Motor neuron (in vitro differentiated cells): ENCODE data around the gene CHRNA4. TPM values are rescaled to one million over a fixed set of nuclear protein-coding genes. Genes with fewer than 3 reads are reported as not detected.
"Not testable (repeated sequence)": the region's sequence is repeated elsewhere in the genome, so short reads cannot be mapped to it uniquely, and the experiment has no call there.

Experiments used
- ATAC-seq, 8 experiments: fragments of 200-7000 bp; cut with Tn5 transposase; replicated peaks in 6 of 8; 2 replicates each; pipeline ENCODE4 v1.8.0; 2021; ENCODE audit warnings: mild to moderate bottlenecking in 8 of 8, moderate library complexity in 8 of 8
- H3K27ac ChIP-seq, 2 donors: fragments of 250-450 bp; sonication (Bioruptor Pico); 2 replicates each; pipeline ENCODE4 v1.9.0; 2021; ENCODE audit warnings: antibody characterized with exemption in 2 of 2, mild to moderate bottlenecking in 2 of 2, moderate library complexity in 1 of 2
- H3K4me1 ChIP-seq, 2 donors: fragments of 250-450 bp; sonication (Bioruptor Pico); replicated peaks in 1 of 2; 2 replicates each; pipeline ENCODE4 v1.6.1; 2021; ENCODE audit warnings: antibody characterized with exemption in 2 of 2, mild to moderate bottlenecking in 2 of 2, moderate library complexity in 1 of 2
- H3K4me3 ChIP-seq, 5 donors: fragments of 250-450 bp; sonication (Bioruptor Pico); 2 replicates each; pipeline ENCODE4 v1.9.0; 2021; ENCODE audit warnings: antibody characterized with exemption in 5 of 5, mild to moderate bottlenecking in 5 of 5, moderate library complexity in 4 of 5
- WGBS, 10 experiments: fragments of 450-650 bp; shearing (Covaris generic); methylation state at CpG; one replicate each; pipeline ENCODE4 v1.0.0; 2022; 5-methylcytosine and 5-hydroxymethylcytosine counted together
- in situ Hi-C, 9 experiments: fragments of 400-800 bp; cut with MboI; loops; one replicate each; pipeline ENCODE4 v1.15.0; 2021; ENCODE audit warnings: low sequenced_read_pairs in 9 of 9, low pct_unique_long_range_greater_than_20kb in 2 of 9; ENCODE audit not compliant: unreplicated experiment in 9 of 9
- total RNA-seq, 8 experiments: library from RNA; unstranded; fragments of 300-600 nt; gene quantifications; 2 replicates each; pipeline versions ENCODE4 v1.2.3 to v1.2.4, GENCODE V29; 2022

Gene CHRNA4
- total RNA-seq, 8 experiments from 2014 or later: 0.54 to 29.1 (median 12.5) TPM

DNA sequence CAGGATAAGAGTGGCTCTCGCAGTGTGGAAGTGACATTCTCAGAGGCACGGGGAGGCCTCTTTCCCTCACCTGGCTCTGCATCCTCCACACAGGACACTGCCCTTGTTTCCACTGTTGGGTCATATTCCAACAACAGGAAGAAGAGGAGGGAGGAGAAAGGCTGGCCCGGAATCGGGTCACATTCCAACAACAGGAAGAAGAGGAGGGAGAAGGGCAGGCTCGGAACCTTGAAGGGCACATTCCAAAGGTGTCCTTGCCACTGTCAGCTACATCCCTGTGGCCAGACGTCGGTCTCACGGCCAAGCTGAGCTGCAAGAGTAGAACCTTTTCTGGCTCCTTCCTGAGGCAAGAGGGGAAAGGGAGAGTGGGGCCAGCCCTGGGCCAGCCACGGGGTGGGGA is 25.4 kb downstream of the CHRNA4 start:
- H3K27ac ChIP-seq: no peak overlapping the region
- WGBS, 10 experiments: 0 to 100% (median 4%) methylated on average over 1 to 2 of the region's 9 CpGs; no CpG with 5 or more reads in 6 of the 10 experiments
- in situ Hi-C loops: no loop called here
- ATAC-seq: no peak
- H3K4me3 ChIP-seq: no peak overlapping the region
- peaks cover 0 to 1% of the 10 kb centered on the region in 2 donors for H3K4me1 ChIP-seq

DNA sequence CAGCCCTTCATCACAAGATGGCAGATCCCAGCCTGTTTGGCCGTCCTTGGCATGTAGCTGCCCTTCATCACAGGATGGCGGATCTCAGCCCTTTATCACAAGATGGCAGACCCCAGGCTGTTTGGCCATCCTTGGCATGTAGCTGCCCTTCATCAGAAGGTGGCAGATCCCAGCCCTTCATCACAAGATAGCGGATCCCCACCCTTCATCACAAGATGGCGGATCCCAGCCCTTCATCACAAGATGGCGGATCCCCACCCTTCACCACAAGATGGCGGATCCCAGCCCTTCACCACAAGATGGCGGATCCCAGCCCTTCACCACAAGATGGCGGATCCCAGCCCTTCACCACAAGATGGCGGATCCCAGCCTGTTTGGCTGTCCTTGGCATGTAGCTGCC is 26.1 kb downstream of the CHRNA4 start:
- ATAC-seq, in situ Hi-C loops, H3K4me3 ChIP-seq, H3K27ac ChIP-seq, H3K4me1 ChIP-seq: not testable (repeated sequence)
- WGBS, 10 experiments: 12 to 80% methylated on average over 1 to 3 of the region's 9 CpGs; no CpG with 5 or more reads in 8 of the 10 experiments

DNA sequence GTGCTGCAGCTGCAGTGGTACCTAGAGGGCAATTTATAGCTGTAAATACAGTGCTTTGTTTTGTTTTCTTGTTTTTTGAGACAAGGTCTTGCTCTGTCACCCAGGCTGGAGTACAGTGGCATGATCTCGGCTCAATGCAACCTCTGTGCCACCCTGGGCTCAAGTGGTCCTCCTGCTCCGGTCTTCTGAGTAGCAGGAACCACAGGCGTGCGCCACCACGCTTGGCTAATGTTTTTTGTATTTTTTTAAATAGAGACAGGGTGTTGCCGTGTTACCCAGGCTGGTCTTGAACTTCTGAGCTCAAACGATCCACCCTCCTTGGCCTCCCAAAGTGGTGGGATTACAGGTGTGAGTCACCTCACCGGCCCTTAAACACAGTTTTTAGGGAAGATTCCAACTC is 26.8 kb downstream of the CHRNA4 start:
- in situ Hi-C loops: no loop called here
- 25 to 100% (median 60%) methylated on average over 1 to 4 of the region's 8 CpGs; no CpG with 5 or more reads in 5 of the 10 experiments for WGBS, 10 experiments
- no peak overlapping the region for H3K4me3 ChIP-seq
- H3K4me1 ChIP-seq: peaks cover 0 to 3% of the 10 kb centered on the region in 2 donors
- ATAC-seq: no peak
- H3K27ac ChIP-seq: no peak overlapping the region

DNA sequence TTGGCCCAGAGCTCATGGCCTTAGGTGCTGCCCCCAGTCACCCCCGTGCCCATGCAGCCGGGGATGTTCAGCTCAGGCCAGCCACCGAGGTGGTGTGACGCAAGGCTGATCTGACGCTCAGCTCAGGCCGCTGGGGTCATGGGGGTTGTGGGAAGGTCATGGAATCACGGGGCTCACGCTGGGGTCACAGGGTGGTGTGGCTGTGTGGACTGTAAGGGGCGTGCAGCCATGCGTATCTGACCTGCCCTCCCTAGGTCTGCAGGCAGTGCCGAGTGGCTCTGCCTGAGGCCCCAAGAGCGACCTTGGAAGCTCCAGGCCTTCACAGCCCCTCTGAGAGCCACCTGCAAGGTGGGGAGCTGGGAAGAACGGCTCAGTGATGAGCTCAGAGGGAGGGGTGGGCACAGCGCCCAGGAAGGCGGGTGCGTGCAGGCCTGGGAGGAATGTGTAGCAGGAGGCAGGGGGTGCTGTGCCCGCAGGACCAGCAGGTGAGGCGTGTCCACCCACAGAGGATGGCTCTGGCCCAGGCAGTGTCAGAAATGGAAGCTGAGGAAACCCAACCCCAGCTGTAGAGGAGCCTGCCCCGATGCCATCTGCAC is 27.8 kb downstream of the CHRNA4 start:
- no peak for ATAC-seq
- in situ Hi-C loops: no loop called here
- H3K4me1 ChIP-seq: peaks cover 8 to 10% of the 10 kb centered on the region in 2 donors
- H3K27ac ChIP-seq: no peak overlapping the region
- WGBS, 10 experiments: 30 to 100% methylated on average over 2 to 3 of the region's 19 CpGs; no CpG with 5 or more reads in 8 of the 10 experiments
- H3K4me3 ChIP-seq: no peak overlapping the region

DNA sequence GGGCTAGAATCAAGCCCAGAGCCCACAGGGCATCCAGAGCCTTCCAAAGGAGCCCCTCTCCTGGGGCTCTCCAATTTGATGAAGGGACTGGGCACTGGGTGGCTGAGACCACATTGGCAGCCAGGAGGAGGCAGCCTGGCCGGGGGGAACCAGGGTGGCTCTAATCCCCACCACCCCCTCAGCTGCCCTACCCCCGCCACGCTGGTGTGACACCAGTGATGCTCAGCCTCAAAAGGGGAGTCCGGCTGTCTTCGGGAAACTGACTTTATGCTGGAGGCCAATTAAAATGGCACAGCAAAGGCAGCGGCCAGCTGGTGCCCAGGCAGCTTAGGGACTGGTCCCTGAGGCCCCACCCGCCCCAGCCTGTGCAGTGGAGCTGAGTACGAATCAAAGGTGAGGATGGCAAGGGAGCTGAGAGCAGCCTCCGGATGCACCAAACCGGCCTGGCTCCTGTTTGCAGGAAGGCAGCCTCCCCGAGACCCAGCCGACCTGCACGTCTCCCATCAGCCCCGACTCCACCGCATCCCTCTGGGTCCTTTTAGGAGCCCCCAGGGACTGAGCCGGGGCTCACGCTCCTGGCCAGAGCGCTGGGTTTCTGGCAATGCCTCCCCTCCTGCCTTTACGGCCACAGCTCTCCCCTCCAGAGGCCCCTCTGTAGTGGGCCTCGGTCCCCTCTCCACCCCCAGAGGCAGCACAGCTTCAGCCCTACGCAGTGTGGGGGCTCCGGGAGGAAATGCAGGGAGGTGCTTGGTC is 28.5 kb downstream of the CHRNA4 start:
- 26 to 90% (median 67%) methylated on average over 1 to 8 of the region's 22 CpGs; no CpG with 5 or more reads in 7 of the 10 experiments for WGBS, 10 experiments
- H3K4me1 ChIP-seq: peaks cover 9 to 13% of the 10 kb centered on the region in 2 donors
- H3K27ac ChIP-seq: no peak overlapping the region
- no peak overlapping the region for H3K4me3 ChIP-seq
- in situ Hi-C loops: no loop called here
- no peak for ATAC-seq

DNA sequence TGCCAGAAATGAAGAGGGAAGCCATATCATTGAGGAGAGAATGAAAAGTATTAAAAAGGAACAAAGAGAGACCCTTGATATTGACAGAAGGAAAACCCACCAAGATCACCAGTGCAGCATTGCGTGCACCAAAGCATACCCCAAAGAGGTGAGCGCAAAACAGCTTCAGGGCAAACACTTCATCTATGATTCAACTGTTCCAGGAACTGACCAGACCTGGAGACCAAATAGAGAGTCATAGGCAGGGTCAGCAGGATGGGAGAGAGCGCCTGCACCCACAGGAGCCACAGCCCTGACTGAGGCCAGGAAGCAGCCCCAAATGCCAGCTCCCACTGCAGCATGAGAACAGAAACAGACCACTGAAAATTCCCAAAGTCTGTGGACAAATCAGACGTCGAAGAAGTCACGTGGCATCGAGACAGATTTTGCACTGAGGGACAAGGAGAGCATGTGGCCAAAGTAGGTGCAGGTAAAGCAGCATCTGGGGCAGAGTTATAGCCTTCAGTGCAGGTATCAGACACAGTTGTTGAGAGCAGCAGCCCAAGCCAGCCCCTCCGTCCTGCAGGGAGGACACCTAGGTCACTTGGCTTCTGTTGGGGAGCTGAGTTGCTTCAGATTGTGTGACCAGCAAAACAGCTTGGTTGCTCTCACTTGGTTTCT is 29.3 kb downstream of the CHRNA4 start:
- Histone ChIP-seq H3K4me3 (no peak overlapping the region), H3K4me1 (peaks cover 9 to 13% of the 10 kb centered on the region in 2 donors), H3K27ac (no peak overlapping the region)
- 42 to 100% (median 90%) methylated on average over 1 to 7 of the region's 8 CpGs; no CpG with 5 or more reads in 1 of the 10 experiments for WGBS, 10 experiments
- no peak for ATAC-seq
- in situ Hi-C loops: no loop called here

DNA sequence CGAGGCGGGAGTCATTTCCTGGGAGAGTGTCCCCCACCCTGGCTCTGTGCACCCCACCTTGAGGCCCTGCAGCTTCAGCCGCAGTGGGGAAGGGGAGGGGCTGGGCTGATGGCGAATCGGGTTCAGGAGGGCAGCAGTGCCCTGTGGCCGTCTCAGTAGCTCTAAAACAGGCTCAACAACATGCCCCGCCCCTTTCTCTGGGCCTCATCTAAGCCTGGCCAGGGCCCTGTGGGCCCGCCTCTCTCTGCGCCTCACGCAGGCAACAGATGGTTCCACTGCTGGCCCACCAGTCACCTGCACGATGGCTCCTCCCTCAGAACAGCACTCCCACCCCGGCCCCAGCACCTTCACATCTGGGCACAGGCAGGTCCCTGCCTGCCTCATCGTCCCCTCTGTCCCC is 30.2 kb downstream of the CHRNA4 start:
- peaks cover 9 to 13% of the 10 kb centered on the region in 2 donors for H3K4me1 ChIP-seq
- ATAC-seq: peak in 5 of 8 experiments; percentile 34 to 65 (median 59)
- H3K27ac ChIP-seq: no peak overlapping the region
- 60 to 78% (median 67%) methylated on average over 2 to 4 of the region's 13 CpGs; no CpG with 5 or more reads in 7 of the 10 experiments for WGBS, 10 experiments
- H3K4me3 ChIP-seq: no peak overlapping the region
- in situ Hi-C loops: no loop called here

DNA sequence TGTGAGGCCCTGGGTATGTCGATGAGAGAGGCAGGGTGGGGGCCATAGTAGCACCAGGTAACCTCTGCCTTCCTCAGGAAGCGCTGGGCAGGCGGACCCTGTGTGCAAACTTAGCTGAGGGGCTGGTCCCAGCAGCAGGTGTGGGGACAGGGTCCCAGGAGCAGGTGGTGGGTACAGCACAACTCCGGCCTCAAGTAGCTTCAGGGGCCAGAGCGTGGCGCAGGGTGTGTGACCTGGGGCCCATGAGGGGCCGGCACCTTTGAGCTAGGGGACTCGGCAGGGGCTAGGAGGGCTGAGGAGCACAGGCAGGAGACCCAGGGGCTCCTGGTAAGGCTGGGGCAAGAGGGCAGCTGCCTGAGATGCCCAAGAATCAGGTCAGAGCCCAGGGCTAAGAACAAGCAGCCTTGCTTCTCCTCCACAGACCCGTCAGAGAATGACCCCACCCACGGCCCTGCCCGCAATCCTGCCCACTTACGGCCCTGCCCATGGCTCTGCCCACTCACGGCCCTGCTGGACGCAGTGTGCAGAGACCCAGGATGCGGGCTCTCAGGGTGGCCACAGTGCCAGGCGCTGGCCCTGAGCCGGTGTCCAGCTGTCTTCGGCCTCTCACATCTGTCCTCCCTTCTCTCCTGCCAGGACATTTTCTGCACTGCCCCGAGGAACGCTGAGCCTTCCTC is 30.9 kb downstream of the CHRNA4 start:
- 80 to 100% methylated on average over 4 to 6 of the region's 20 CpGs; no CpG with 5 or more reads in 8 of the 10 experiments for WGBS, 10 experiments
- H3K4me3 ChIP-seq: no peak overlapping the region
- in situ Hi-C loops: no loop called here
- peak in 1 of 8 experiments; percentile 7 for ATAC-seq
- no peak overlapping the region for H3K27ac ChIP-seq
- H3K4me1 ChIP-seq: peaks cover 9 to 13% of the 10 kb centered on the region in 2 donors

DNA sequence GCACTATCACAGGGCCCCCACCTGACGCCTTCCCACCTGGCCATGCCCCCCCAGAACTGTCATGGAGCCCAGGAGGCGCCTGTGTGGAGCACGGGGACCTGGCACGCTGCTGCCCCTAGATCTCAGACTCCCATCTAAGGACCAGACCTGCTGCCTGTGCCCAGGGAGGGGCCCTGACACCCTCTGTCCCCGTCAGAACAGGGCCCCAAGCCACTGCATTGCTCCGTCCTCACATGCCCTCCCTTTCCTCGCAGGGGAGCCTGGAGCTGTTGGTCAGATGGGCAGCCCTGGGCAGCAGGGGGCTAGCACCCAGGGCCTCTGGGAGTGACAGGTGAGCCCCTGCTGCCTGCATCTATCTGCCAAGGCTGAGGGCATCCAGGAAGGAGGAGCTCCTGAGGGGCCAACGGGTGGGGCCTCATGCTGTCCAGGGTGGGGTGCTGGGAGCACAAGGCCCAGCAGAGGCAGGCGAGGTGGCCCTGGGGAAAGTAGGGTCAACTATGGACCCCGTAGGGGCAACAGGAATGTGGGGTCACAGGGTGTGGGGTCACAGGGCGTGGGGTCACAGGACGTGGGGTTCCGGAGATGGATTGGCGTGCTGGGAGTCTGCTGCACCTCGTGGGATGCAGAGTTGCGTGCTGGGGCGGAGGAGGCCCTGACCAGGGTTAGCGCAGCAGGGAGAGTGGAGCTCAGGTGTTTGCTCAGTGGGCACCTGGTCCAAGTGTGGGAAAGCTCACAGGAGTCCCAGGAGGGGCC is 31.6 kb downstream of the CHRNA4 start:
- ATAC-seq: no peak
- H3K27ac ChIP-seq: peak overlapping the region; percentile 17 to 53
- 45% methylated on average over 4 of the region's 18 CpGs; no CpG with 5 or more reads in 9 of the 10 experiments for WGBS, 10 experiments
- H3K4me3 ChIP-seq: no peak overlapping the region
- in situ Hi-C loops: no loop called here
- peaks cover 9 to 13% of the 10 kb centered on the region in 2 donors for H3K4me1 ChIP-seq

DNA sequence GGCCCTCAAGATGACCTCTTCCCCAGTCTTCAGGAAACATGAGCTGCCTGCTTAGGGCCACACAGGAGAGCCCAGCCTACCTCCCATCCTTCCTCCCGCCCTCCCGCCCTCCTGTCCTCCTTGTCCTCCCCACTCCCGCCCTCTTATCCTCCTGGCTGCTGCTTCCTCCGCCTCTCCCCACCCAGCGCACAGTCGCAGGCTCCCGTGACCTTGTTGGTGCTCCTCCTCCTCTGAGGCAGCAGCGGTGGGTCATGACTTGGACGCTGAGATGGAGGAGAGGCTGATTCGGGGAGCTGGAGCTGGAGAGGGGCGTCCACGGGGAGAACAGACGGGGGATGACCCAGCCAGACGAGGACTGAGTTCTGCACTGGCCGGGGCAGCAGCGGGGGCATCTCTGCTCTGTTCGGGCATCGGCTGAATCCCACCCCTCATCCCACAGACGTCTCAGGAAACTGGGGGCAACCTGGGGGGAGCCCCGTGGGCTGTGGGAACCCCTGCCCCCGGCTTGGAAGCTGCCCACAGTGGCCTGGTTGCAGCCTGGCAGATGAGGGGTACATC is 32.4 kb downstream of the CHRNA4 start:
- Histone ChIP-seq H3K4me3 (no peak overlapping the region), H3K4me1 (peaks cover 9 to 13% of the 10 kb centered on the region in 2 donors), H3K27ac (peak overlapping the region; percentile 17 to 53)
- WGBS, 10 experiments: no CpG with 5 or more reads among the region's 21 CpGs
- peak in 4 of 8 experiments; percentile 59 to 82 (median 76) for ATAC-seq
- in situ Hi-C loops: no loop called here

DNA sequence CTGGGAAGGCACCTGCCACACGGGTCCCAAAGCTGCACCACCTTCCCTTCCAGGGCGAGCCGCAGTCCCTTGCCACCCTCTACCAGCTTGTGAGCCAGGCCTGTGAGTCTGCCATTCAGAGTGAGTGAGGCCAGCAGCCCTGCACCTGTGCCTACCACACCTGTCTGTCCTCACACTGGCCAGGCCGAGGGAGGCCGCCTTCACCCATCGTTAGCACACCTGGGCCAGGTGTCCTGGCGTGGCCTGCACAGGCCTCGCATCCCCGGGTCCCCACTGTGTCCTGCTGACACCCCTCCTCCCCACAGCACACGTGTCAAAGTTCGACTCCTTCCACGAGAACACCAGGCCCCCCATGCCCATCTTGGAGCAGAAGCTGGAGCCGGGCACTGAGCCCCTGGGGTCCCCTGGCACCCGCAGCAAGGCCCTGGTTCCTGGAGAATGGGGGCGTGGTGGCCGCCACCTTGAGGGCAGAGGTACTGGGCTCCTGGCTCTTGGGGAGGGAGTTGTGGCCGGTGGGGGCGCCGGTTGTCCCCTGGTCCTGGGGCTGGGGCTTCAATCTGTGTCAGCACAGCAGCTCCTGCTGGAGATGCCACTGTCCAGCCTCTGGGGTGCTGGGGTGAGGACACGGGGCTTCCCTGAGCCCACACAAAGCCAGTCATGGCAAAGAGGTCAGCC is 33.0 kb downstream of the CHRNA4 start:
- Histone ChIP-seq H3K27ac (no peak overlapping the region), H3K4me1 (peaks cover 9 to 19% of the 10 kb centered on the region in 2 donors), H3K4me3 (no peak overlapping the region)
- in situ Hi-C loops: no loop called here
- peak in 3 of 8 experiments; percentile 12 to 29 (median 28) for ATAC-seq
- WGBS, 10 experiments: 93 to 98% methylated on average over 3 to 6 of the region's 20 CpGs; no CpG with 5 or more reads in 8 of the 10 experiments
